Keratinocyte (primary cell): ENCODE measurements around the gene HTRA3. TPM values are rescaled to one million over a fixed set of nuclear protein-coding genes. Genes with fewer than 3 reads are reported as not detected.

Experiments
- DNase-seq: peaks from one replicate; pipeline ENCODE4 v3.0.0-alpha.2; 2011; ENCODE audit warnings: low read depth, missing footprints, low spot score
- FAIRE-seq: peaks from 2 replicates; lab custom pipeline; 2011; peaks lifted over from hg19 to GRCh38; lab: Jason Lieb, UNC
- H2AFZ ChIP-seq: 2 replicates; pipeline ENCODE4 v1.6.0; 2012; ENCODE audit warnings: low read length, control low read depth, inconsistent platforms; ENCODE audit not compliant: control insufficient read depth
- H3K27ac ChIP-seq: 2 replicates; pipeline ENCODE4 v1.5.1; 2011; ENCODE audit warnings: low read length; ENCODE audit not compliant: control insufficient read depth, insufficient read depth
- H3K27me3 ChIP-seq: 3 replicates; pipeline ENCODE4 v1.6.0; 2011; ENCODE audit warnings: low read length; ENCODE audit not compliant: control insufficient read depth, insufficient read depth; ENCODE audit errors: extremely low read depth
- H3K36me3 ChIP-seq, 2 experiments: 2 replicates in 1 of 2; 3 replicates in 1 of 2; pipeline ENCODE4 v1.5.1; 2011; ENCODE audit warnings: low read length in 2 of 2, mild to moderate bottlenecking in 1 of 2; ENCODE audit not compliant: control insufficient read depth in 2 of 2, insufficient read depth in 2 of 2; ENCODE audit errors: extremely low read depth in 1 of 2
- H3K4me1 ChIP-seq: 3 replicates; pipeline ENCODE4 v1.5.1; 2011; ENCODE audit warnings: low read length; ENCODE audit not compliant: control insufficient read depth, insufficient read depth; ENCODE audit errors: extremely low read depth
- H3K4me2 ChIP-seq: 3 replicates; pipeline ENCODE4 v1.6.0; 2011; ENCODE audit warnings: low read depth, low read length; ENCODE audit not compliant: control insufficient read depth, insufficient read depth; ENCODE audit errors: extremely low read depth
- H3K4me3 ChIP-seq, 3 experiments: fragments of 200-600 bp in 1 of 3; sonication (generic) in 1 of 3; 2 replicates in 2 of 3; 3 replicates in 1 of 3; pipeline ENCODE4 v1.5.1; 2011 to 2016; ENCODE audit warnings: low read length in 3 of 3, mild to moderate bottlenecking in 3 of 3, control low read depth in 2 of 3, inconsistent platforms in 1 of 3, low read depth in 1 of 3, mixed read lengths in 1 of 3, mixed run types in 1 of 3, moderate library complexity in 1 of 3; ENCODE audit not compliant: control insufficient read depth in 2 of 3, insufficient read depth in 2 of 3; ENCODE audit errors: extremely low read depth in 1 of 3
- H3K79me2 ChIP-seq: 2 replicates; pipeline ENCODE4 v1.6.0; 2012; ENCODE audit warnings: low read length; ENCODE audit not compliant: control insufficient read depth, insufficient read depth
- H3K9ac ChIP-seq: 3 replicates; pipeline ENCODE4 v1.6.0; 2011; ENCODE audit warnings: low read length; ENCODE audit not compliant: control insufficient read depth, insufficient read depth; ENCODE audit errors: extremely low read depth
- H3K9me1 ChIP-seq: 3 replicates; pipeline ENCODE4 v1.6.0; 2011; ENCODE audit warnings: low read length; ENCODE audit not compliant: control insufficient read depth, insufficient read depth; ENCODE audit errors: extremely low read depth
- H3K9me3 ChIP-seq: 2 replicates; pipeline ENCODE4 v1.5.1; 2012; ENCODE audit warnings: low read depth, low read length; ENCODE audit not compliant: control insufficient read depth
- H4K20me1 ChIP-seq: 3 replicates; pipeline ENCODE4 v1.6.0; 2011; ENCODE audit warnings: low read length; ENCODE audit not compliant: control insufficient read depth, insufficient read depth; ENCODE audit errors: extremely low read depth
- EZH2 ChIP-seq: IDR thresholded peaks from one replicate; pipeline ENCODE4 v1.6.1; 2012; ENCODE audit warnings: inconsistent platforms, mild to moderate bottlenecking, low read length, moderate library complexity
- dilution Hi-C: fragments of 300-500 bp; cut with MboI; formaldehyde crosslinking; loops from one replicate; pipeline ENCODE4 v1.7.0; 2020; ENCODE audit warnings: low sequenced_read_pairs; ENCODE audit not compliant: extremely low pct_ligation_motif_present
- polyA plus RNA-seq, 5 experiments: library from polyadenylated mRNA; depleted of rRNA in 3 of 5; stranded (reverse) in 3 of 5; stranded (forward) in 1 of 5; unstranded in 1 of 5; fragments of >200 nt; gene quantifications; 1 replicate in 1 of 5; 2 replicates in 3 of 5; 3 replicates in 1 of 5; pipeline versions ENCODE4 v1.2.1 to v1.2.3, GENCODE V29; 2011 to 2012; ENCODE audit warnings: missing spikeins in 2 of 5, low read depth in 1 of 5, low replicate concordance in 1 of 5
- TF ChIP-seq, protein P1 (sequence below), 3 experiments: IDR thresholded peaks in 1 of 3; conservative IDR thresholded peaks in 1 of 3; optimal IDR thresholded peaks in 1 of 3; 2 replicates in 2 of 3; 3 replicates in 1 of 3; pipeline versions ENCODE3 to v1.5.1; 2011; ENCODE audit warnings: low read length in 3 of 3, mild to moderate bottlenecking in 3 of 3, moderate library complexity in 2 of 3, control low read depth in 1 of 3, inconsistent platforms in 1 of 3; ENCODE audit not compliant: insufficient read depth in 2 of 3; ENCODE audit errors: extremely low read depth in 1 of 3

HTRA3 gene
- polyA plus RNA-seq, 1 donor (not counting 4 experiments of a cell fraction or from before 2014, with no cell fraction given) = not detected

DNA sequence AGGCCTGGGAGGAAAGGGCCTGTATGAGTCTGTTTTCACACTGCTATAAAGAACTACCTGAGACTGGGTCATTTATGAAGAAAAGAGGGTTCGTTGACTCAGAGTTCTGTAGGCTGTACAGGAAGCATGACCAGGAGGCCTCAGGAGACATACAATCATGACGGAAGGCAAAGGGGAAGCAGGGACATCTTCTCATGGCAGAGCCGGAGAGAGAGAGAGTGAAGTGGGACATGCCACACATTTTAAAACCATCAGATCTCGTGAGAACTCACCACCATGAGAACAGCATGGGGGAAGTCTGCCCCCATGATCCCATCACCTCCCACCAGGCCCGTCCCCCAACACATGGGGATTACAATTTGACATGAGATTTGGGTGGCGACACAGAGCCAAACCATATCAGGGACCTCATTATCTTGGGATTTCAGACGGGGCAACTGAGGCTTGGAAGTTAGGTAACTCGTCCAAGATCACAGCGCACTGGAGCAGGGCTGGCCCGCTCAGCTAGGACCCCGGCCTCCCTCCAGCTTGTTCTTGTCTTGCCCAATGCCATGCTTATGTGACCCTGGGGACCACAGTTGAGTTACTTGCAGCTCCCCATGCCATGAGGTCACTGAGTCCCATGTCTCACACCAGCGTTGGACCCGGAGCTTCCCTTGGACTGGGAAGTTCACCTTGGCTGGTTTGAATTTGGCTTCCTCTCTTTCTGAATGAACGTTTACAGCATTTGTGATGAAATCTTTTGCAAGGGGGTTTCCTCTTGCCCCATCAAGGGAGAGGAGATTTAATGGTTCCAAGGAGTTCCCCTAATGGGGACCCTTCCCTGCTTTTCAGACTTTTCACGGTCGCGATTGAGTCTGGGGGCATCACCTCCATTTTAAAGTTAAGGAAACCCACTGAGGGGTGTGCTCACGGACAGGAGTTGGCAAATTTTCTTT is 18.1 kb downstream of the HTRA3 start:
- no peak overlapping the region for H3K4me2 ChIP-seq
- no peaks in the 10 kb centered on the region for H3K4me1 ChIP-seq
- no peak overlapping the region for H3K4me3 ChIP-seq
- no peaks in the 10 kb centered on the region for H3K36me3 ChIP-seq
- no peaks in the 10 kb centered on the region for H3K79me2 ChIP-seq
- dilution Hi-C loops = no loop called here
- FAIRE-seq (no peak), DNase-seq (no peak)
- no peak overlapping the region for H2AFZ ChIP-seq
- peaks cover 18% of the 10 kb centered on the region for H3K27me3 ChIP-seq
- H4K20me1 ChIP-seq = no peaks in the 10 kb centered on the region
- TF ChIP-seq, protein P1, sequence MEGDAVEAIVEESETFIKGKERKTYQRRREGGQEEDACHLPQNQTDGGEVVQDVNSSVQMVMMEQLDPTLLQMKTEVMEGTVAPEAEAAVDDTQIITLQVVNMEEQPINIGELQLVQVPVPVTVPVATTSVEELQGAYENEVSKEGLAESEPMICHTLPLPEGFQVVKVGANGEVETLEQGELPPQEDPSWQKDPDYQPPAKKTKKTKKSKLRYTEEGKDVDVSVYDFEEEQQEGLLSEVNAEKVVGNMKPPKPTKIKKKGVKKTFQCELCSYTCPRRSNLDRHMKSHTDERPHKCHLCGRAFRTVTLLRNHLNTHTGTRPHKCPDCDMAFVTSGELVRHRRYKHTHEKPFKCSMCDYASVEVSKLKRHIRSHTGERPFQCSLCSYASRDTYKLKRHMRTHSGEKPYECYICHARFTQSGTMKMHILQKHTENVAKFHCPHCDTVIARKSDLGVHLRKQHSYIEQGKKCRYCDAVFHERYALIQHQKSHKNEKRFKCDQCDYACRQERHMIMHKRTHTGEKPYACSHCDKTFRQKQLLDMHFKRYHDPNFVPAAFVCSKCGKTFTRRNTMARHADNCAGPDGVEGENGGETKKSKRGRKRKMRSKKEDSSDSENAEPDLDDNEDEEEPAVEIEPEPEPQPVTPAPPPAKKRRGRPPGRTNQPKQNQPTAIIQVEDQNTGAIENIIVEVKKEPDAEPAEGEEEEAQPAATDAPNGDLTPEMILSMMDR (optimal IDR thresholded peaks at IDR 0.05 in 1 of 3, IDR thresholded peaks at IDR 0.05 in 1 of 3, conservative IDR thresholded peaks at IDR 0.05 in 1 of 3; ENCODE audit: extremely low read depth in 1 of 3, insufficient read depth in 2 of 3, low read length in 3 of 3) = no peak
- no peak for TF ChIP-seq EZH2
- no peak overlapping the region for H3K9ac ChIP-seq
- no peaks in the 10 kb centered on the region for H3K9me1 ChIP-seq
- H3K9me3 ChIP-seq = no peaks in the 10 kb centered on the region
- no peak overlapping the region for H3K27ac ChIP-seq

DNA sequence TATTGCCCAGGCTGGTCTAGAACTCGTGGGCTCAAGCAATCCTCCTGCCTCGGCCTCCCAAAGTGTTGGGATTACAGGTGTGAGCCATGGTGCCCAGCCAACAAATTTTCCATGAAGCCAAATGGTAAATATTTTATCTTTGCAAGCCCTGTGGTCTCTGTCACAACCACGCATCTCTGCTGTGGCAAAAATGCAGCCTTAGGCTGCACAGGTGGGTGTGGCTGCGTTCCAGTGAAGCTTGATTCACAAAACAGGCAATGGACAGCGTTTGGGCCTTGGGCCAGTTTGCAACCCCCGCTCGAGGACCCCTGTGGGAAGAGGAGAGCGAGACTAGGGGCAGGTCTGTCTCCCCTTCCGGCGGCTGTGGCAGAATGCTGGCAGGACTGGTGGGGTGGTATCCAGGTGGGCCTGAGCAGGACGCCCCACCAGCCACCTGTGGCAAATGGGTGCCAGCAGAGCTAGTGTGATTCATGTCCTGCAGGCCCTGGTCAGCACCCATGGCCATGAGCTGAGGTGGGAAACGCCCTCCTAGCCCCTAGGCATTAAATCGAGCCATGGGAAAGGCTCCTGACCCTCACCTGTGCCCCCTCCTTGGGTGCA is 19.7 kb downstream of the HTRA3 start:
- FAIRE-seq (no peak), DNase-seq (no peak)
- Histone ChIP-seq H4K20me1 (no peaks in the 10 kb centered on the region), H3K27ac (no peak overlapping the region), H2AFZ (no peak overlapping the region), H3K9ac (no peak overlapping the region), H3K9me1 (no peaks in the 10 kb centered on the region), H3K4me3 (no peak overlapping the region), H3K27me3 (peaks cover 11% of the 10 kb centered on the region), H3K9me3 (no peaks in the 10 kb centered on the region), H3K79me2 (no peaks in the 10 kb centered on the region), H3K36me3 (no peaks in the 10 kb centered on the region), H3K4me1 (no peaks in the 10 kb centered on the region), H3K4me2 (no peak overlapping the region)
- dilution Hi-C loops = no loop called here
- TF ChIP-seq EZH2 = no peak
- TF ChIP-seq, protein P1 (optimal IDR thresholded peaks at IDR 0.05 in 1 of 3, IDR thresholded peaks at IDR 0.05 in 1 of 3, conservative IDR thresholded peaks at IDR 0.05 in 1 of 3; ENCODE audit: extremely low read depth in 1 of 3, insufficient read depth in 2 of 3, low read length in 3 of 3) = no peak
